HG03558 (cell line): ENCODE results near the gene HOXB4.

Experiments
- ATAC-seq: cut with Tn5 transposase; IDR thresholded peaks from one replicate; pipeline ENCODE4 v1.9.1; 2021; ENCODE audit warnings: moderate number of reproducible peaks; ENCODE audit not compliant: unreplicated experiment; ENCODE audit errors: extremely low read depth

HOXB4 gene

DNA sequence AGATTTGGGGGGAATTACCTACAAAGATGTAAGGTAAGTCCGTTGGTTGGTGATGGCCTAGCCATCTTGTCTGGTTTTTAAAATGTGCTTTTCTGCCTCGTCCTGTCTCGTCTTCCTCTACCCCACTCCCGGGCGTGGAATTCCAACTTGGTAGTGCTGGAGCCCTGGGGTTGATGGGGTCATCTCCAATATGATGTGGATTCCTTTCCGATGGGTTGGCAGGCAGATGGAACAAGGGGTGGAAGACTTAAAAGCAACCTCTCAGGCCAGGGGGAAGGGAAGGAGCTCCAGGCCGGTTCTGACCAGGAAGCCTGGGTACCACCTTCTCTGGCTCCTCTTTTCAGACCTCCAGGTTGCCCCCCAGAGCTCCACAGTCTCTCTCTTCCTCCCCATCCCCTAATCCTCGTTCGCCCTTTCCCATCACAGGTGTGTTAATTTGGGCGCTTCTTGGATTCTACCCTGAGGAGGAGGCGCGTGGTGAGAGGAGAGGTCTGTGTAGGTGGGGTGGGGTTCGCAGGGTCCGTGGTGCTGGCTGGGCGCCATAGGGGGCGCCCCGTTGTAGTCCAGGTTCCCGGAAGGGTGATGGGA is 28.1 kb downstream of the HOXB4 start:
- ATAC-seq = no peak

DNA sequence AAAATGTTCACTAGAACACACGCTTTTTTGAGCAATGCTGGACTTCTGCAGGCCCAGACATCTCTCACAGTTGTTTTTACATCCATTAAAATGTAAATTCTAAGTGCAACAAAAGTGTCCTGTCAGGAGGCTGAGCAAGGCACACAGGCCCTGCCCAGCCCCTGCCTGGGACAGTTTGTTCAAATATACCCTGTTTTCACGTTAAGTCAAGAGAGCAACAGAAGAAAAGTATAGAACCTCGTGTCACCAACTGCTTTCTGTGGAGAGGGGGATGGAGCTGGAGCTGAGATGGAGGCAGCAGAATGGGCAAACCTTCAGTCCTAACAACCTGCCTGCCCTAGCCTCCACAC is 28.9 kb downstream of the HOXB4 start:
- no peak for ATAC-seq

DNA sequence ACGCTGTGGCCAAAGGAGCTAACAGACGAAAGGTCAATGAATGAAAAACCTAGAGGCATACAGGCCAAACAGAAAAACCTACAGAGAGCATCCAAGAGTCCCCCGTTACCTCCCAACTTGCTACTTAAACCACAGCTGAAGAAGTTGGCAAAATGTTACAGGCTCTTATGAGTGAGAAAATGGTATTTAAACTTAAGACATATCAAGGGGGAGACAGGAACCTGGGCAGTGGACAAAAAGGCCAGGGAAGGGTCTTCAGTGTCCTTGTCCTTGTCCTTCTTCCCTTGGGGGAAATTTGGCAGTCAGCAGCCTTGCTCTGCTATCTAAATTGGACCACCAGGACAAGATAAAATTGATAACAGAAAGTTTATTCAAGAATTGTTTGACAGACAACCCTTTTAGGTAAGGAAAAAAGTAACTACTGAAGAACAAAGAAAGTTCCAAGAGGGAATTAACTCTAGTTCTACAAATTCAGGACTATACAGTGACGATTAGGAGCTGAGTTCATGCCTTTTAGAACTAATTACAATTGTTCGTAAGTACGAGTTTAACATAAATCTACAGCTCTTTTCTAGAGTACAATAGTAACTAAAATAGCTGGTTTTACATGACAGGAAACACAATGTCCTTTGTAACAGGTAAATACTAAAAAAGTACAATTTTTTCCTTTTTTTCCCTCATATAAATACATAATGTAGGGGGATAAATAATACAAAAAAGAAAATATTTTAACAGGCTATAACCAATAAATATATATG is 29.4 kb downstream of the HOXB4 start:
- no peak for ATAC-seq

GRCh38 chr17:48547808-48548522 is 30.2 kb downstream of the HOXB4 start:
- no peak for ATAC-seq

- no peak for ATAC-seq
Measured at GRCh38 chr17:48546924-48547807, 31.0 kb downstream of the HOXB4 start.

DNA sequence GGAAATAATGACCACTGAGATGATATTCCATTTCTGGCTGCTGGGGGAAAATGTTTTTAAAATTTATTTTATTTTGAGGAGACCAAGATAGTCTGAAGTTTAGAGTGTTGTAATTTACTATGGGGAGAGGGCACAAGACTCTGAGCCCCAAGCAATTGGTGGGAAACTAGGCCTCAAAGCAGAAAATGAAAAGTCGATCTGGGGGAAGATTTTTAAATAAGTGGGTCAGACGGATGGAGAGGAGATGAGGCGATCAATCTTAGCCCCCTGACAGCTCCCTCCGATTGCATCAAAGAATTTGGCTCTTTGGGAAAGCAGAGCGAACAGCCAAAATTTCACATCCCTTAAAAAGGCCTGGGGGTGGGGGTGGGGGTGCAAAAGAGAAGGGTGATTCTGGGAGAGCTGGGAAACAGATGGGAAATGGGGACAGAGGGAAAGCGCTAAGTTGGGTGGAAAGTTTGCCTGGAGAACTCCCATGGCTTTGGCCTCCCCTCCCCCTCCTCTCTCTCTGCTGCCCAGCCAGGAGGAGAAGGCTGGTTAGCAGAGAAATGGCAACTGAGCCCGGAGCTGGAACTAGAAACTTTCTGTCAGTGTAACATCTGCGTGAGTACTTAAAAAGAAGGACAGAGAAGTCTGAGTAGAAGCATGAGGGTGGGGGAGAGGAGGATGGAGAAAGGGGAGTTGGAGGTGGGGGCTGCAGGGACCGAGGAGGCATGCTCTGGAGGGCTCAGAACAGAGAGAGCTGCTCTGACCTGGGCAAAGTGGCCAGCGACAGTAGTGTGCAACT is 31.8 kb downstream of the HOXB4 start:
- ATAC-seq = no peak

- ATAC-seq = no peak
Measured at GRCh38 chr17:48545539-48545938, 32.6 kb downstream of the HOXB4 start.

- ATAC-seq = no peak
Measured at GRCh38 chr17:48545022-48545375, 33.2 kb downstream of the HOXB4 start, which contains the start of gene HOXB2. Gene HOXB2, minus strand, starts transcription at chr17:48545109. Its CDS starts 198 bp downstream, at chr17:48544911.

GRCh38 chr17:48544349-48545021 is 33.7 kb downstream of the HOXB4 start:
- ATAC-seq = no peak

- no peak for ATAC-seq
Measured at GRCh38 chr17:48543854-48544348, 34.2 kb downstream of the HOXB4 start.

GRCh38 chr17:48543107-48543853 is 34.9 kb downstream of the HOXB4 start:
- ATAC-seq = no peak

DNA sequence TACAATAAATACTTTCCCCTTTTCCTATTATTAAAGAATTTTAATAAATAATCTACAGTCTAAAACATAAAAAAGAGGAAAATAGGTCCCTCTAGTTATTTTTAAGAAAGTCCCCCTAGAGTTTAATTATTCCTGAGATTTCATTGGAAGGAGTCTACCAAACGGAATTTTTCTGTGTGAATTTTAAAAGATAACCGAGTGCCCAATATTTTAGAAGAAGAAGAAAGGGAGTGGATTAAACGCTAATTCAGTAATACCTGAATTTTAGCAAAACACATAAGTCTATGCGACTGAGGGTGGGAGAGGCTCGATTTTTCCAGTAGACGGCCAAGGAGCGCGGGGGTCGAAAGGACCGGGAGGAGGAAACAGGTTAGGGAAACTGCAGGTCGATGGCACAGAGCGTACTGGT is 35.4 kb downstream of the HOXB4 start:
- ATAC-seq = no peak

- ATAC-seq = no peak
Measured at GRCh38 chr17:48542114-48542656, 36.0 kb downstream of the HOXB4 start.

DNA sequence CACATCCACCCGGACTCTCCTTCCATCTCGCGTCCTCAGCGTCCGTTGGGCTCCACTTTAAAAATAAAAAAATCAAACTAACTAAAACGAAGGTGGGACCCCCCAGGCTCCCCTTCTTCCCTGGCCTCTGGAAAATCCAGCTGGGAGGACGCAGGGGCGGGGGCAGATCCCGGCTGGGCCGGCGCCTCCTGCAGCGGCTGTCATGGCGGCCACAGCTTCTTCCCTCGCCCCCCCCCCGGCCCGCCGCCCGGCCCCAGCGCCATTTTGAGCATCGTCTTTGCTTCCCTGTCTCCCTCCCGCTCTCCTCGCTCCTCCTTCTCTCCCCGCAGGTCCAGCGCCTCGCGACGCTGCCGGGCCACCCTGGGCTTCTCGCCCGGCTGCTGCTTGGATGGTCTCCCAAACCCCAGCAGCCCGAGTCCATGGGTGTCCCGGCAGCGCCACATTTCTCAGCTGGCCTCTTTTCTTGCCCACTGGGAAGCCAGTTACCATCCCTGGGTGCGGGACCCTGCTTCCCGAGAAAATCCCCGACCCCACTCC is 36.5 kb downstream of the HOXB4 start:
- ATAC-seq = no peak

DNA sequence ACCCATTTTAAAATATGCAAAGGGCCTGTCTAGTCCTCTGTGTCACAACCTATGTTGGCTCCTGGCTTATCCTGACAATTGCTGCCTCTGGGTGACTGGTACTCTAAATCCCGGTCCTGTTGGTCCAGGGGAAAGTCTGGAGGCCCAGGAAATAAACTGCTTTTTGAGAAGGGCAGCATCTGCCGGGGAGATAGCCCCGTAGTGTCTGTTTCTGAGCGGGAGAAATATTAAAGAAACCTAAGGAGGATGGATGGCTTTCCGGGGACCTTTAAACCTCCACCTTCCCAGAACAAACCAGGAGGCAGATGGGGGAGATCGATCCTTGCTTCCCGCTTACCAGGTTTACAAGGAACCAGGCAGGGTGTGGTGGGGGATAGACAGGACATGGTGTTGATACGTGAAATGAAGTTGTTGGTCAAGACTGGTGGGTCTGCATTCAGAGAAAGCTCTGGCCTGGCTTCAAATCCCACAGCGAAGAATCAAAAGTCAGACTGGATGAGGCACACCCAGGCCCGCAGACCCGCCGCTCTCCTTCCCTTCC is 37.0 kb downstream of the HOXB4 start:
- ATAC-seq = no peak

- no peak for ATAC-seq
Measured at GRCh38 chr17:48540213-48540612, 37.9 kb downstream of the HOXB4 start.

- ATAC-seq = no peak
Measured at GRCh38 chr17:48539177-48539576, 39.0 kb downstream of the HOXB4 start.

DNA sequence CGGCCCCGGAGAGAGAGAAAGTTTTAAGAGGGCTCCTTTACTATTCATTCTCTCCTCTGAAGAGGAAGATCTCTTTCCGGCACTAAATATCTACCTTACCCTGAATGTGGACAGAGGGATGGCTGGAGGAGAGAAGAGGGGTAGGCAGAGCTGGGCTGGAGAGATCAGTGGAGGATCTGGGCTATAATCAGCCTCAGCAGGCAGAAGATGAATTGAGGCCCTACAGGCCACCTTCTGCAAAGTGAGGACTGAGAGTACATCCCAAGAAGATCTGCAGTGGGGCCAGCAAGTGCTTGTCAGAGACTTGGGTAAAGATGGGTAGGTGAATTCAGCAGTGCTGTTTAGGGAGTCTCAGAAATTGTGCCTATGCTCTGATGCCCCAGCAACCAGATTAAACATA is 40.8 kb downstream of the HOXB4 start:
- ATAC-seq = no peak
